GM21447 (cell line): ENCODE data around the gene ZIC1.

Experiments
- ATAC-seq: cut with Tn5 transposase; IDR thresholded peaks from one replicate; pipeline ENCODE4 v1.9.1; 2021; ENCODE audit not compliant: unreplicated experiment

The ZIC1 gene

GRCh38 chr3:147395899-147396711 lies 13.1 kb upstream of the ZIC1 start:
- no peak for ATAC-seq

DNA sequence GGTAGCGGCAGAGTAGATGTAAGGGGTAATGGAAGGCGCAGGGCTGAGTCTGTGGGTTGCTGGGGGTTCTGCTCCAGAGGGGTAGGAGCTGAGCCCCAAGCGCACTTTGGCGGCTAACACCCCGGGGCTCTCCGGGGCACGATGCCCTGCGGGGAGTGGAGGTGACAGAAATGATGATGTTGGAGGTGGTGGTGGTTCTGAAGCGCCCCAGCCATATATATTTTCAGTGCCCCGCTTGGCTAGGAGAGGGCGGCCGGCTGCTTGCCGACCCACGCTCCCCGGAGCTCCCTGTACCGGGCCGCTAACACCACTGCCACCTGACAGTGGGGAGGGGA lies 12.5 kb upstream of the ZIC1 start:
- ATAC-seq = no peak

GRCh38 chr3:147397155-147397874 lies 11.8 kb upstream of the ZIC1 start:
- ATAC-seq = no peak

DNA sequence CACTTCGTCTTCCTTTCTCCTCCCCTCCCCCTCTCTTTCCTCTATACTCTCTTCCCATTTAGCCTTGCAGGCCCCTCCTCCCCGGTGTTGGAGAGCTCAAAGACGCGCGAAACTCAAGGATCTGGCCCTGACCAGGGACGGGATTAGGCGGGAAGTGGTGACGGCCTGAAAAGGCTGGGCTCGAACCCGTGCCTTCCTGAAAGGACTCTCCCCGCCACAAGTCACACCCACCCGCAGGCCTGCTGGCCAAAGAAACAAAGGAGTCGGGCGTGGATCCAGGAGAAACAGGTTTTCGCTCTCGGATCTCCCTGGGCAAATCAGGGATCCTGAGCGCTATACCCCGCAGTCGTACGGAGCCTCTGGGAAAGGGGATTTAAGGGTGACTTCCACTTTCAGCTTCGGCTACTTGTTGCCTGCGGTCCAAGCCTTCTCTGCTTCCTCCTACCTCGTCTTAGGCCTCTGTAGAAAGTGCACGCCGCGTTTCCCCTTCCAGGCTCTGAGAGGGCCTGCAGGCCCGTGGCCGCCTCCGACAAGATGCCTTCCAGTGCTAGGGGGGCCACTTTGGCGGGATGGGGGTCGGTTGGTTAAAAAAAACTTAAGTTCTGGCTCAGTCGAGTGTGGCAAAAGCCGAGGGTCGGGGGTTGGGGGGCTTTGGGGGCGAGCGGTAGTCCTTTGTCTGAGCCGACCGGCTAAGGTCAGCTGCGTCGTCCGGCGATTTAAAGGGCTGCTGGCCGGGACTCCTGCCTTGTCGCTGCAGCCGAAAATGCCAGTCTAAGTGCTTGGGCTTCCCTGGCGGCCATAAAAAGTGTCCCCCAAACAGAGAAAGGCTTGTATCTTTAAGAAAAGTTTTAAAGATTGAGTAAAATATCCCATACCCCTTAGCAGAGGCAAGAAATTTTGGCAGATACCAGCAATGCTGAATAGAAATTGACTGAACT lies 11.0 kb upstream of the ZIC1 start:
- no peak for ATAC-seq

GRCh38 chr3:147398813-147399534 lies 10.2 kb upstream of the ZIC1 start:
- no peak for ATAC-seq

GRCh38 chr3:147400111-147400510 lies 9.1 kb upstream of the ZIC1 start:
- no peak for ATAC-seq

GRCh38 chr3:147400999-147401398 lies 8.2 kb upstream of the ZIC1 start:
- ATAC-seq = no peak

- ATAC-seq = no peak
Observed at GRCh38 chr3:147401421-147401820, 7.7 kb upstream of the ZIC1 start.

DNA sequence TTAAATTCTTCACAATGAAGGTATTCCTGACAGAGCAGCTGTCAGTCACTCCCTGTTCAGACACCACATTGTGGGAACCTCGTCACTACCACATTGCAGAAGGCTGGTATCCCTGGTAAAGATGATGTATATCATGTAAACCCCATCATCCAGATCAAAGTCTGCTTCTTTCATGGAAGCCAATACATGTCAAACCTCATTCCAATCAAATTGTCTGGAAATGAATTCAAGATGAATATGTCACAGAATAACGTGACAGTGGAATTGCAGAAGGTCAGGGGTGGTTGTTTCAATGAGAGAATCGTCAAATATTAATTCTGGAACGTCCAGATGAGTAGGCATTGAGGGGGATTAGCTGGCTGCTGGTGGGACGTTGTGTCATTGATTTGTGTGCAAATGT lies 7.0 kb upstream of the ZIC1 start:
- no peak for ATAC-seq

DNA sequence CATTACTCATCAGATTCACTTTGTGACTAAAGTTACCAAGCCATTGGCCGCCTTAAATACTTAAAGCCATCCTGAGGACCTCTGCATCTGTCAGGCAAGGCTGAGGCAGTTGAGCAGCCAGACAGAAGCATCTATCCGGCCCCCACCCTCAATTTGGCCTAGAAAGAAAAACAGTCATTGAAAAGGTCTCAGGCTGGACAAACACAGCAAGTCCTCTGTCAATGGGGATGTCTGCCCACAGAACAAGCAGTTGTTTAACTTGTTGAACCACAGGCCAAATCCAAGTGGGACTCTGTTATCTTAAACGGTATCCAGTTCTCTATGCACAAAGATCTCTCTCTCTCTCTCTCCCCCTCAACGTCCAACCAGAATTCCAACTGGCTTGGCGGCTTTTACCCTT lies 5.7 kb upstream of the ZIC1 start:
- no peak for ATAC-seq

- no peak for ATAC-seq
Observed at GRCh38 chr3:147404000-147404799, 5.0 kb upstream of the ZIC1 start.

DNA sequence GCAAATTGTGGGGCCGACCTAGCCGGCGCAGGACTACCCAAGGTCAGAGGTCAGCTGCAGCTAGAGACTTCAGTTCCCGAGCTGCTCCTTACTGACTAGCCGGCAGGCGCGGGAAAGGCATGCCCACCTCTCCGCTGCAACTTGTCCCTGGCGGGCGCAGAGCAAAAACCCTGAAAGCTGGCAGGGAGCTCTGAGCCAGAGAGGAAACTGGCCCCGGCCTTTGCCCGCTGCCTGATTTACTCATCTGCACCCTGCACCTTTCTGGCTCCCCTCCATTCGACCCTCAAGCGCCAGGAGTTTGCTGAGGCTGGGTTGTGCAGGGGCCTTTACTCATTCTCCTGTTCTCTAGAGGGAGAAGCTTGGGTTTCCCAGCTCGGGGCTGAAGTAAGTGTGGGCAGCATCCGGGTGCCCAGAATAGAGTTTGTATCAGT lies 4.3 kb upstream of the ZIC1 start:
- no peak for ATAC-seq

- ATAC-seq = no peak
Observed at GRCh38 chr3:147405231-147406027, 3.7 kb upstream of the ZIC1 start.

DNA sequence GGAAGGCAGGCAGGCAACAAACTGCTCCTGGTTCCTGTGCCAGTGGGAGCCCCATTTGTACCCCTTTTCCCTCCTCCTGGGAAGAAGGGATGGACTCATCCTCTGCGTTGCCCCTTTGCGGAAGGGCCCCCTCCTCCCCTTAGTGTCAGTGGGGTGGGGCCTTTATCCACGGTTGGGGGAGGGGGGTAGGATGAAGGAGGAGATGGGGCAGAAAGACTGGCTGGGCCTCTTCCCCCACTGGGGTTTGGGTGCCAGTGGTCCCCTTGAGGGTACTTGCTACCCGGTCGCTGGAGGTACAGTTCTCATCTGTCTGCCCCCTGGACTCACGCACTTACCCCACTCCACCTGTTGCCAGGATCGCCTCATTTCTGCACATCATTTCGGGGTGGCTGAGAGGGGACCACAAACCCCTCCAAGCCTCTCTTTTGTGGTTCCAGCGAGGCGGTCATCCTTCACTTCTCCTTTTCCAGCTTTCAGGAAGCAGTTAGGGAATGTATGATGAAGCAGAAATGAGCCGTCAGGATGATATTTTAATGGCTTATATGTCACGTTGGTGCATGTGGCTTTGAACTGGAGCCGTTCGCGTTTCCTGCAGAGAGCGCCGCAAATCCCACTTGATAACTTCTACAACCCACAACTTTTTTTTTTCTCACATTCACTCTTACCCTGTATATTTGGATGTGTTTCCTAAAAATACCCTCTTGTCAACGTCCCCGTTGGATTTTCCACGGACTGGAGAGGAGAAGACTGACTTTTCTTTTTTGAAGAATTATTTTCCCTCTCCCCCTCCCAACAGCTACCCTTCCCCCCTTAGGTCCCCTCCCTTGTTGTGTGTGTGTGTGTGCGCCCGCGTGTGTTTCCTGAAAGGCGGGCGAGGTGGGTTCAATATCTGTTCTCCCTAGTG lies 2.9 kb upstream of the ZIC1 start, which contains the start of gene ZIC4:
Gene ZIC4, minus strand, starts transcription at position 516 of the 904 bp plus-strand sequence. CDS start 3,746 bp downstream, outside the sequence.
- no peak for ATAC-seq

GRCh38 chr3:147407114-147407497 lies 2.1 kb upstream of the ZIC1 start:
- ATAC-seq = no peak

DNA sequence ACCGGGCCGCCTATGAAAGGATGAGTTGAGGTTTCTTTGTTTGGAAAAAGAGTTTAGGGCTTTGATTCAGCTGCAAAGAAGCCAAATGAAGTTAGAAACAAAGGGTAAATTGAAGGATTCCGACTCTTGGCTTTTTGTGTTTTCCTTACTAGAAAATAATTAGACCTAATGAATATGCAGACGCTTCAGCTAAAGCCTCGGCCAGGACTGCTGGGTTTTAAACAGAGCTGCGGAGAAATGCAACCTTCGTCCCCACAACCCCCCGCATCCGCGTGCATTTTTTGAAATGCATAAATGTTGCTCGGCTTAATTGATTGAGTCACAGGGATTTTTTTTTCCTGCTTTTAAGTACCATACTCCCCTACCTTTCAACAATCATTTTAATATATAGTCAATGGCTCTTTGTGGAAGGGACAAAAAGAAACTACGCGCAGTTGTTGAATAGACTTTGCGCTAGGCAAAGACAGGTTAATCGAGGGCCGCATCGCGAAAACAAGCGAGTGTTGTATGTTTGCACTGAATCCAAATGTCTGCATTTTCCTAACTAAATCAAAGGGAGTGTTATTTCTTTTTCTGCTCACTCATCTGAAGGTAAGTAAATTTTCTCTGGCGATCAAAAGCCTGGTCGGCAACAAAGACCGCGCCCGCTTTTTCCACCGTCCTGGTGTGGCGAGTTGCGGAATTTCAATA lies 1.5 kb upstream of the ZIC1 start:
- ATAC-seq = no peak
